Activated CD8-positive, alpha-beta memory T cell treated with anti-CD3 and anti-CD28 coated beads for 1 hour (primary cell): Measurements from ENCODE around the gene PPOX.

Experiments
- DNase-seq, 2 donors: peaks; one replicate each; pipeline ENCODE4 v3.0.0-alpha.2; 2020; ENCODE audit warnings: low read depth in 1 of 2; ENCODE audit errors: extremely low read depth in 1 of 2

The PPOX gene

GRCh38 chr1:161175771-161176453, 9.7 kb downstream of the PPOX start:
- DNase-seq, result no peak

GRCh38 chr1:161176468-161177111, 10.4 kb downstream of the PPOX start:
- DNase-seq, result no peak

- DNase-seq, result peak; percentile 76 to 95
Observed at GRCh38 chr1:161177112-161177935, 11.1 kb downstream of the PPOX start, which contains the start of gene B4GALT3. TSS of gene B4GALT3 (minus strand) at chr1:161177507. CDS start at chr1:161176060, 1,447 bp downstream.

- DNase-seq, result no peak
Observed at GRCh38 chr1:161177936-161178244, 11.7 kb downstream of the PPOX start.

- no peak for DNase-seq
Observed at GRCh38 chr1:161179698-161180097, 13.5 kb downstream of the PPOX start.

GRCh38 chr1:161180639-161181038, 14.4 kb downstream of the PPOX start:
- no peak for DNase-seq

GRCh38 chr1:161182214-161182613, 16.0 kb downstream of the PPOX start:
- DNase-seq, result peak in 1 of 2 donors; percentile 30

GRCh38 chr1:161185282-161185682, 19.1 kb downstream of the PPOX start:
- DNase-seq, result peak; percentile 30 to 52

GRCh38 chr1:161185732-161186311, 19.6 kb downstream of the PPOX start:
- no peak for DNase-seq

- DNase-seq, result no peak
Observed at GRCh38 chr1:161187311-161187710, 21.1 kb downstream of the PPOX start.

GRCh38 chr1:161188381-161188780, 22.2 kb downstream of the PPOX start:
- DNase-seq, result no peak

GRCh38 chr1:161189036-161189435, 22.8 kb downstream of the PPOX start:
- no peak for DNase-seq

GRCh38 chr1:161190962-161191521, 24.8 kb downstream of the PPOX start:
- DNase-seq, result no peak

- no peak for DNase-seq
Observed at GRCh38 chr1:161191971-161192370, 25.7 kb downstream of the PPOX start.

- DNase-seq, result peak in 1 of 2 donors; percentile 38
Observed at GRCh38 chr1:161192476-161193465, 26.5 kb downstream of the PPOX start.

GRCh38 chr1:161193561-161194235, 27.5 kb downstream of the PPOX start:
- no peak for DNase-seq

- DNase-seq, result no peak
Observed at GRCh38 chr1:161195171-161195570, 28.9 kb downstream of the PPOX start.

- no peak for DNase-seq
Observed at GRCh38 chr1:161196111-161196510, 29.9 kb downstream of the PPOX start.
